Adrenal gland (tissue), 12 donors: ENCODE results near the gene P2RX2. TPM values are rescaled to one million over a fixed set of nuclear protein-coding genes. Genes with fewer than 3 reads are reported as not detected.

Experiments used
- DNase-seq, 7 donors: peaks; one replicate each; pipeline ENCODE4 v3.0.0-alpha.2; 2019 to 2020
- H3K27ac ChIP-seq, 5 donors: fragments of 200-600 bp; sonication (generic) in 4 of 5; 1 replicate in 3 of 5; 2 replicates in 2 of 5; pipeline versions ENCODE4 v1.5.1 to v1.8.0; 2016 to 2020; ENCODE audit warnings: mild to moderate bottlenecking in 1 of 5
- H3K27me3 ChIP-seq: fragments of 200-600 bp; 2 replicates; pipeline ENCODE4 v1.8.0; 2021
- H3K36me3 ChIP-seq, 2 donors: fragments of 200-600 bp; replicated peaks in 1 of 2; 1 replicate in 1 of 2; 2 replicates in 1 of 2; pipeline versions ENCODE4 v1.5.1 to v1.8.0; 2018 to 2022
- H3K4me1 ChIP-seq, 2 donors: fragments of 200-600 bp; replicated peaks in 1 of 2; 1 replicate in 1 of 2; 2 replicates in 1 of 2; pipeline versions ENCODE4 v1.5.1 to v1.8.0; 2018 to 2021
- H3K4me3 ChIP-seq, 4 donors: fragments of 200-600 bp; sonication (generic) in 3 of 4; one replicate each; pipeline ENCODE4 v1.5.1; 2016 to 2018
- H3K9me3 ChIP-seq, 3 donors: fragments of 200-600 bp; sonication (generic) in 1 of 3; replicated peaks in 1 of 3; 1 replicate in 2 of 3; 2 replicates in 1 of 3; pipeline versions ENCODE4 v1.5.1 to v1.8.0; 2016 to 2021
- CTCF ChIP-seq, 6 experiments: fragments of 450-650 bp in 4 of 6; fragments of 200-600 bp in 2 of 6; sonication (generic) in 1 of 6; IDR thresholded peaks; 1 replicate in 5 of 6; 2 replicates in 1 of 6; pipeline versions ENCODE4 v1.5.1 to v1.8.0; 2016 to 2021; ENCODE audit warnings: antibody characterized with exemption in 6 of 6, mild to moderate bottlenecking in 2 of 6, moderate library complexity in 1 of 6
- POLR2A ChIP-seq, 2 donors: fragments of 450-650 bp; IDR thresholded peaks; one replicate each; pipeline ENCODE4 v1.6.1; 2017; ENCODE audit warnings: antibody characterized with exemption in 2 of 2, mild to moderate bottlenecking in 2 of 2, moderate library complexity in 1 of 2
- WGBS, 4 donors: extraction: QIAGEN DNeasy Blood & Tissue Kit in 2 of 4; methylation state at CpG; one replicate each; pipeline versions ENCODE4 v1.1.5 to v1.1.7; 2013 to 2017; 5-methylcytosine and 5-hydroxymethylcytosine counted together
- intact Hi-C, 2 donors: fragments of 100-400 bp; cut with DNase I; formaldehyde crosslinking; loops; one replicate each; pipeline versions ENCODE4 v1.14.1 to v1.15.0; 2022 to 2023
- polyA plus RNA-seq, 3 donors: library from polyadenylated mRNA; stranded (reverse); fragments of 200-250 nt in 2 of 3; fragments of 350-450 nt in 1 of 3; fragmentation: Illumina TruSeq in 1 of 3; extraction: RNeasy Lipid Tissue Mini Kit (QIAGEN cat#74804) in 1 of 3; gene quantifications; one replicate each; pipeline ENCODE4 v1.2.3, GENCODE V29; 2013 to 2014
- total RNA-seq, 9 donors: library from RNA; depleted of rRNA in 4 of 9; stranded (reverse); fragments of >200 nt in 4 of 9; fragments of 120-200 nt in 1 of 9; fragmentation: NEBNext Ultra II Directional in 1 of 9; extraction: Animal tissue kit (Norgen Biotek cat#: 25700) in 1 of 9; gene quantifications; one replicate each; pipeline versions ENCODE4 v1.1.0 to v1.2.4, GENCODE V29; 2013 to 2023
- donor health status: healthy with polysubstance abuse.
- donor health status: Bipolar disorder and iron deficiency.
- donor health status: DM: yes; HTN: yes; CAD: no.
- donor health status: DM: no; HTN: no; CAD: no.
- donor health status: DM: no; HTN: no; CAD: no.
- donor health status: DM: yes; HTN: yes; CAD: no.

Gene P2RX2
- total and polyA plus RNA-seq, 12 donors, result 0.11 to 1.9 (median 0.44) TPM; not detected in 9

- TF ChIP-seq POLR2A (IDR thresholded peaks at IDR 0.05), result no peak
- TF ChIP-seq CTCF (IDR thresholded peaks at IDR 0.05), result peak; percentile 37 to 57 (median 54)
- intact Hi-C loops, result no loop called here
- 24 to 32% (median 27%) methylated on average over 19 to 45 of the region's 45 CpGs for WGBS, 4 donors
- H3K4me3 ChIP-seq, result peak overlapping the region in 1 of 4 donors; percentile 48
- peaks cover 0 to 6% of the 10 kb centered on the region in 2 donors for H3K4me1 ChIP-seq
- H3K27me3 ChIP-seq, result peaks cover 22% of the 10 kb centered on the region
- no peaks in the 10 kb centered on the region for H3K9me3 ChIP-seq
- no peaks in the 10 kb centered on the region for H3K36me3 ChIP-seq
- H3K27ac ChIP-seq, result peak overlapping the region in 1 of 5 donors; percentile 56
- peak; percentile 48 to 75 (median 69) for DNase-seq
These were observed 18.2 kb upstream of the P2RX2 start for GRCh38 chr12:132600048-132601032.

GRCh38 chr12:132601171-132601883, 17.2 kb upstream of the P2RX2 start:
- peaks cover 0 to 6% of the 10 kb centered on the region in 2 donors for H3K4me1 ChIP-seq
- TF ChIP-seq CTCF (IDR thresholded peaks at IDR 0.05), result no peak
- TF ChIP-seq POLR2A (IDR thresholded peaks at IDR 0.05), result no peak
- H3K27me3 ChIP-seq, result peaks cover 27% of the 10 kb centered on the region
- peak overlapping the region in 1 of 5 donors; percentile 56 for H3K27ac ChIP-seq
- intact Hi-C loops, result no loop called here
- H3K9me3 ChIP-seq, result no peaks in the 10 kb centered on the region
- no peak overlapping the region for H3K4me3 ChIP-seq
- no peak for DNase-seq
- 68 to 86% (median 75%) methylated on average over 14 to 31 of the region's 31 CpGs for WGBS, 4 donors
- H3K36me3 ChIP-seq, result no peaks in the 10 kb centered on the region

GRCh38 chr12:132602572-132603239, 15.9 kb upstream of the P2RX2 start:
- WGBS, 4 donors, result 22 to 40% (median 35%) methylated on average over 18 to 29 of the region's 29 CpGs
- TF ChIP-seq POLR2A (IDR thresholded peaks at IDR 0.05) (no peak), CTCF (IDR thresholded peaks at IDR 0.05) (no peak)
- peak in 2 of 7 donors; percentile 33 to 62 for DNase-seq
- peaks cover 37% of the 10 kb centered on the region for H3K27me3 ChIP-seq
- H3K4me3 ChIP-seq, result peak overlapping the region in 1 of 4 donors; percentile 20
- no peaks in the 10 kb centered on the region for H3K9me3 ChIP-seq
- peaks cover 0 to 6% of the 10 kb centered on the region in 2 donors for H3K4me1 ChIP-seq
- no peaks in the 10 kb centered on the region for H3K36me3 ChIP-seq
- intact Hi-C loops, result no loop called here
- H3K27ac ChIP-seq, result peak overlapping the region in 3 of 5 donors; percentile 27 to 69 (median 64)
